T-helper 1 cell (primary cell): ENCODE data around the gene BTG4.
A peak's percentile ranks its signal among the peaks of the same experiment; 100 is the strongest.

Experiments
- DNase-seq, 5 donors: peaks; one replicate each; pipeline ENCODE4 v3.0.0-alpha.2; 2012 to 2020

The BTG4 gene

DNA sequence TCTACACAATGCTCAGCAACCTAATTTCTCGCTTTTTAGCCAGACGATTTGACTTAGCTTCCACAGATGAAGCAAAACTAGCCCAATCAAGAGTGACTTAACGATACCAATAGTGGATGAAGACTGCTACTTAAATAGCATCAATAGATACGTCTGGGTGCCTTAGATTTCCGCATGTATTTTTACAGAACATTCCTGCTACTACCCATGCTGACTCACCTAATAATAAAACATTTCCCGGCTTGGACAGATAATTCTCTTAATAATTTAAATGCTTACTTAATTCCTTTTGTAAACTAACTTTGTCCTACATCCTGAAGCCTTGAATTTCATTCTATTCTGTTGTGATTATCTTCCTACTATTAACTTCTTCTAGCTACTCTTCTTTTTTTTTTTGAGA lies 23.1 kb upstream of the BTG4 start:
- DNase-seq, result no peak

DNA sequence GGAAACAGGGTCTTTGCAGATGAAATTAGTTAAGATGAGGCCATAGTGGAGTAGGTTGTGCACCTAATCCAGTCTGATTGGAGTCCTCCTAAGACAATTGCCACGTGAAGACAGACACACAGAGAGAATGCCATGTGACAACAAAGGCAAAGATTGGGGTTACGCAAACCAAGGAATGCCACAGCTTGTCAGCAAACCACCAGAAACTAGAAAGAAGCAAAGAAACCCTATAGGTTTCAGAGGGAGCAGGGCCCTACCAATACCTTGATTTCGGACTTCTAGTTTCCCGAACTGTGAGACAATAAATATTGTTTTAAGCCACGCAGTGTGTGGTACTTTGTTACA lies 20.2 kb upstream of the BTG4 start:
- DNase-seq, result no peak

DNA sequence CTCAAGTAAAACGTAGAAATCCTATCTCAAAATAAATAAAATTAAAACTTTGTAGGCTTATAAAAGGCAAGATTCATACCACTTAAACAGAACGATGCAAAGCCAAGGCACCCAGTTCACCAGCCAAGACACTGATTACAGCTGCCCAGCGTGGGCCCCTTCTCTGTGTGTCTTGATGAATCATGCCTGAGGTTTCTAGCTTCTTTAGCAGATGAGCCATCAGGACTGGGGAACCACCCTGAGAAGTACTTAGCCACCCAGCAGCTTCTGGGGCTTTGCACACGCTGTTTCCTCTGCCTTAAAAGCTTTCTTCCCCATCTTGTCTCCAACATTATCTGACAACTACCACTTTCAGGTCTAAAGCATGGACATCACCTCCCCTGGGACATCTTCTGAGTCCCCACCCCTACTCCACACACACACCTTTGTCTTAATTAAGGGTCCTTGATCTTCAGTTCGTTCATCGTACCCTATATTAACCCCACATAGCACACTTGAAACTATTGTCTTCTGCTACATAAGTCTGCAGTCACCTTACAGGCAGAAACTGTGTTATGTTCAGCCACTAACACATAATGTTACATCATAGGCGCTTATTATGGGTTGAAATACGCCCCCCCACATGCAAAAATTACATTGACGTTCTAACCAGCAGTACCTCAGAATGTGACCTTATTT lies 19.6 kb upstream of the BTG4 start:
- DNase-seq, result peak in 1 of 5 donors; percentile 62

DNA sequence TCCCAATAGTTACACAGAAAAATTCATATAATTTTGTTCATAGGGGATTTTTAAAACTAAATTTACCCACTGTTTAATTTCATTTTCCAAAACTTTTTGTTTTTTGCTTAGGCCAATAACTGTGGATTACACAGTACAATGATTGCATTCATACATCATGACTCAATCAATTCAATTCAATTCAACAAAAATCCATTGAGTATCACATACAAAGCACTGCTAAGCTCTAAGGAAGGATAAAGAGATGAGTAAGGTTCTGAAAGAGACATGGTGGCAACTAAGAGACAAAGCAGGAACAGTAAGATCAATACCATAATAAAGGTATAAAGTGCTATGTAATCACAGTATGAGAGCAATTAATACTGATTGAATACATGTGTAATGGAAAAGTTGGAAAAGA lies 18.9 kb upstream of the BTG4 start:
- no peak for DNase-seq

DNA sequence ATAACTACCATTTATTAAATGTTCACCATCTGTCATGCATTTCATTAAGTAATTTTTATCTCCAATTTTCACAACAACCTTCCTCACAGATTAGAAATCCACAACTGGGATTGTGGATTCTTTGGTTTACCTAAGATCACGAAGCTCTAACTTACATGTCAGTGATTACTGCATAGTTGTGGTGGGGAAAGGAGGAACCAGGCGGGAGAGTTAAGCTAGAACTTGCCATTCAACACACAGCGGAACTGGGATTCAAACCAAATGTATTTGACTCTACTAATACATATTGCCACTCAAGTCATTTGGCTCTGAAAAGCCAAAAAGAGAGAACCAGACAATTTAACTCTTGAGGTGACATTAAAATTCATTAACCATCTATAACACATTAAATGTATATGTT lies 17.9 kb upstream of the BTG4 start:
- DNase-seq, result no peak

DNA sequence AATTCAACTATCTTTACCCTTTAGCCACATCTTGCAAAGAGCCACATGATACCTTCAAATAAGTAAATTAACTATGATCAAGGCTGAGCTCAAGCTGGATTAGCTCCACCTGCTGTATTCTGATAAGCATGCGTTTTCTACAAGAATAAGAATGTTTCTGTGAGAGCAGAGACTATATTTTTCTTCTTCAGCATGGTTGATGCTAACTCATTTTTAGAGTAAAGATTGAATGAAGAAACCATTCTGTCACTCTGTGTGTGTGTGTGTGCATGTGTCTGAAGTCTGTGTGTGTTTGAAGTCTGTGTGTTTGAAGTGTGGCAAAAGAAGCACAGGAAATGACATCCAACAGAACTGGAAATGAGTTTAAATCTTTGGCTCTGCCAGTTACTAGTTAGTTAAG lies 16.4 kb upstream of the BTG4 start:
- peak in 1 of 5 donors; percentile 43 for DNase-seq

DNA sequence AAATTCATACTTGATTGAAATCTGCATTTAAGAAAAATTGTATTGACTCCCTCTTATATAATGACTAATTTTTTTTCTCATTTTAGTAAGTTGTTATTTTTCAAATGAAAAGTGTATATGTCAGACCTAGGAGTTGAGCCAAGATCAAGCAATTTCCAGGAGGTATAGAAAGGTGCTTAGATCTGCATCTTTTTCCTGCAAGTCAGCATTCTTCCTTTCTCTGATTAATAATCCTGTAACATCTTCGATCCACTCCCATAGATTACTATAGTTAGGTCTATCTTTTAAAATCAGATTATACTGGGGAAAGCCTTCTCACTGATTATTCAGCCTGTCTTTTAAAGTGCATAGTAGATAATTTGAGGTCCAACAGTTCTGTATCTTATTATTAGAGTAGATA lies 15.1 kb upstream of the BTG4 start:
- DNase-seq, result no peak

DNA sequence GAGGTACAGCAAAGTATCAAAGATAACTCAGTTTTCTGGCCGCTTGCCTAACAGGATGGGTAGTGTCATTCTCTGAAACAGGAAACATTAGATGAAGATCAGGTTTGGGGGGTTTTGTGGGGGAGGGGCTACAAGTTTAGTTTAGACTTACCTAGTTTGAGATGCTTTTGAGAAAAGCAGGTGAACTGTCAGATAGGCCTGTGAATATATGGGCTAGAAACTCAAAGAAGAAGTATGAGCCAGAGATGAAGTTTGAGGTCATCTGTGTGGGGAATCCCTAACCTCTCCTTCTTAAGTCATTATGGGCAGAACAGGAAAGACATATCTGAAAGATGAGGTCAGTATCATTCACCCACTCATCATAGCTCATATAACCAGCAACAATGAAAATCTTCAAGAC lies 14.3 kb upstream of the BTG4 start:
- DNase-seq, result no peak

DNA sequence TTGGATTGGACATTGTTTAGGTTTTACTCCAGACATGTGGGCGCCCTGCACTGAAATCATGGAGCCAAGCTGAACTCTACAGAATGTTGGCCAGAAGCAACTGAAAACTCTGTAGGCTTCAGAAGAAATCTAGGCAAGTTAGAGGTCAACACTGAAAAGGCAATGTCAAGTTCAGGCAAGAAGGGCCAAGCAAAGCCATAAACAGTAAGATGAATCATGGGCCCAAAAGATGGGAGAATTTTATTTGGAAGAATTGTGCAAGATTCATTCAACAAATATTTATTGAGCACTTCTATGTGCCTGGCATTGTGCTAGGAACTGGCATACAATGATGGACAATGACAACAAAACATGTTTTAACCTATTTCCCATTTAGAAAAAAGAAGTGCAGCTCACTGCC lies 13.3 kb upstream of the BTG4 start:
- no peak for DNase-seq

DNA sequence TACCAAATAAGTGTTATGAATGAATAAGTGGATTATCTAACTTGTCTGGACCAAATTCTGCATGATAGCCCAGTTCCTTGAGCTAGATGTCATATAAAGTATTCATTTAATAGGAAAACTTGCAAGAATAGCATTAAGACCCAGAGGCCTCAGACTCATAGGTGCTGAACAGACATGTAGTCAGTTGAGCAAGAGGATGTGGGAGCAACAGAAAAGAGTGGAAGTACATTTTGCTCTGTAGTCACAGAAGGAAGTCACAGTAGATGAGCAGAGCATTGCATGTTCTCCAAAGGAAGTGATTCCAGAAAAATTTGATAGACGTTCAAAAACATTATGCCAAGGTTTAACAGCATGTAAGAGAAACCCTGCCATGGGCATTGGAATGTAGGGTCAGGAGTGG lies 11.9 kb upstream of the BTG4 start:
- DNase-seq, result no peak

DNA sequence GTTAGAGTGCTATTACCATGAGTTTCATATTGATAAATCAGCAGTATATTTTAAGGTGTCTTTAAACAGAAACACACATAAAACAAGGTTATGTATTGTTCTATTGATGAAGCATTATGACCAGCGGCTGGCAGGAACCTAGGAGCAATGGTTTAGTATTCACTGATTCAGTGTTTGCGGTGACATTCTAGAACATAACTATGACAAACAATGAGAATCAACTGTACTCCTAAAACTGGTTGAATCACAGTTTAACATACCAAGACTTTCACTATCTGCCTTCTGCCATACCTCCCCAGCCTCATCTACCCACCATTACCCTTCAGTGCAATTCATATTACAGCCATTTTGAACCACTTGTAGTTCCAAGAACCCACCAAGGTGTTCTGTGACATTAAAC lies 11.2 kb upstream of the BTG4 start:
- no peak for DNase-seq

DNA sequence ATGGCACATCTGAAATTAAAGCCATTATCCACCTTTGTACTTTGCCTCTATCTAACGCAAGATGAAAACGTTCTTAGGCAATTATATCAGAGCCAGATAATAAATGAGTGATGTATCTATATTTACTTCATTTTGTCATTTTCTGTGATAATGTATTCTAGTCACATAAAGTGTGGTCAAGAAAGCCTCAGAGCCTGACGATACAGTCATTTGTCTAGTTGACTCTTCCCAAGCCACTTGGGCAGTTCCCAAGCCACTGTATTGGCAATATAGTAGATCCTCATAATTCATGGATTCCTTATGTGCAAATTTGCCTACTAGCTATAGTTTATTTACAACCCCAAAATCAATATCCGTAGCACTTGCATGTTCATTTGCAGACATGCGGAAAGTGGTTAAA lies 10.2 kb upstream of the BTG4 start:
- DNase-seq, result no peak

DNA sequence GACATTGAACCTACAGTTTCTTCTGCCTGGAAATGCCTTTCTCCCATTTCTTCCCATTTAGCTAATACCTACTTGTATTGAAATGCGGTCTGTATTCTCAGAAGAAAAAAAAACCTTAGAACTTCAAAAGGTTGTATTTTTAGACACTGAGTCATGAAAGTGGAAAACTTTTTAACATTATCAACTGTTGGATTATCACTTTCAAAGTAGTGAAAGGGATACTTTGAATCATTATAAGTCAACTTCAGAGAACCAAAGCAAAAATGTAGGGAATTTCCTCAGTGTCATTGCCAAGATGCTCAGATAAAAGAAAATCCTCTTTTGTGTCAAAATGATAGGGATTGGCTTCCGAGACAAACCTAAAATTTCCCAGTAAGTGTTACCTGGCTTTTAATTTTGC lies 8.9 kb upstream of the BTG4 start:
- no peak for DNase-seq

DNA sequence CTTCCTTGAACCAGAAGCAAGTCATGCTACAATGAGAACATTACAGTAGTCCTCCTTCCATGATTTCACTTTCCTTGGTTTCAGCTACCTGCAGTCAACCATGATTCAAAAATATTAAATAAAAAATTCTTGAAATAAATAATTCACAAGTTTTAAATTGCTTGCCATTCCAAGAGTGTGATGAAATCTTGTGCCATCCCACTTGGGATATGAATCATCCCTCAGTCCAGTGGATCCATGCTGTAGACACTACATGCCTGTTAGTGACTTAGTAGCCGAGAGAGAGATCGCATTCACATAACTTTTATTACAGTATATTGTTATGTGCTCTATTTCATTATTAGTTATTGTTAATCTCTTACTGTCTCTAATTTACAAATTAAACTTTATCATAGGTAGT lies 8.4 kb upstream of the BTG4 start:
- DNase-seq, result no peak

DNA sequence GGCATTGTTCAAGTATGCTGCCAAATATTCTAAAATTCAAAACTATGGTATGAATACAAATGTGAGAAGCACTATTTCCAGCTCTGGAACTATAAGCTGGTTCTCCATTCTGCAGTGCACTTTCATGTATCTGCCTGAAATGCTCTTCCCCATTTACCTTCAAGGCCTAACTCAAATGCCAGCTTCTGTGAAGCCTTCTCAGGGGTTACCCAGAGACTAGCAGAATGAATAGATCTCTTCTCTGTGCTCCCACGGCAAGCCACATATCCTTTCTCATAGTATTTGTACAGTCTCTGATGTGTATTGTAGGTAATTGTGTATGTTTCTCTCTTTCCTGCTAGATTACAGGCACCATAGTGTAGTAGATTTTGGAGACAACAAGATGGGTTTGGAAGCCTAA lies 6.5 kb upstream of the BTG4 start:
- no peak for DNase-seq

DNA sequence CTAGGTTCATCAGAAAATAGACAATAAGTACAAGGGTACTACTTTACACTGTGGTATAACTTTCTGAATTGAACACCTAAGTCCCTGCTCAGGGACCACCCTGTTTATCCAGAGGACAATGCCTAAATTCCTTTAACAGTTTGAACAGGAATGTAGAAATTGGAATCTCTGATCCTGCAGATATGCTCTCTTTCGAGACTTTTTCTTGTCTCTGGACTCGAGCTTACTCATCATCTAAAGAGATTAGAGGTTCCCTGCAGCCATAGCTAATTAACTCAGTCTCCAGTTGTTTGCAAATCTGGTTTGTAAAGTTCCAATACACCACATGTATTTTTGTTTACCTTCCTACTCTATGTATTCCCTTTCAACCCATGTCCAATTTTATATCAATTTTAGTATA lies 3.4 kb upstream of the BTG4 start:
- no peak for DNase-seq

DNA sequence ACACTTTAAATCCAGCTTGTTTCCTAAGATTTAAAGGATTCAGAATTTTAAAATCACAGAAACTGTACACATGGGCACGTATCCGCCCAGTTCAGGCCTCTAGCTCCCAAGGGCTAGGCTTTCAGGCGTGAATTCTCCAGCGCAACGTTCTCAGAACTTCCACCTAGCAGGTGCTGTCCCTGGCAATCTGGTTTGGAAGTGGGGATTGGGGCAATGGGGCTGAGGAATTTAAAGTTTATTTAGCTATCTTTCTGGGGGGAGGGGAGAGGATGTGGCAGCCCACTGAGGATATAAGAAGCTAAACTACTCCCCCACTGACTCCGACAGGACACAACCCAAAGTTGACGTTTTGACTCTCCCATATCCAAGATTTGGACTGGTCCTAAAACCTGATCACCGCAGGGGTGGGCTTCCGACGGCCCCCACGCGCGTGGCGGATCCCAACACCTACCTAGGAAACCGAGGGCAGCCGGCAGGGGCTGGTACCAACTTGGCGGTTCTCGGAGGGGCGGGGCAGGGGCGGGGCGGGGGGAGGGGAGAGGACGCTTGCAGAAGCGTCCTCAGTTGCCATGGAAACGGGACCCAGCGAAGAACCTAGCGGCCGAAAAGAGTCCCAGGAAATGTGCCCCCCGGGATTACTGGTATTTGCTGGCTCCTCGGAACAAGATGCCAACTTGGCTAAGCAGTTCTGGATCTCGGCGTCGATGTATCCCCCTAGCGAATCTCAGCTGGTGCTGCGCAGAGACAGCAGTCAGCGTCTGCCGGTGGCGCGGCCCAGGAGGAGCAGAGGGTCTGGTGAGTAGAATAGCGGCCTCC lies 2.2 kb upstream of the BTG4 start, which contains the start of gene HOATZ:
Gene HOATZ, plus strand, starts transcription at position 563 of the 816 bp plus-strand sequence. Its CDS starts 7 bp downstream, at position 570.
- DNase-seq, result no peak

DNA sequence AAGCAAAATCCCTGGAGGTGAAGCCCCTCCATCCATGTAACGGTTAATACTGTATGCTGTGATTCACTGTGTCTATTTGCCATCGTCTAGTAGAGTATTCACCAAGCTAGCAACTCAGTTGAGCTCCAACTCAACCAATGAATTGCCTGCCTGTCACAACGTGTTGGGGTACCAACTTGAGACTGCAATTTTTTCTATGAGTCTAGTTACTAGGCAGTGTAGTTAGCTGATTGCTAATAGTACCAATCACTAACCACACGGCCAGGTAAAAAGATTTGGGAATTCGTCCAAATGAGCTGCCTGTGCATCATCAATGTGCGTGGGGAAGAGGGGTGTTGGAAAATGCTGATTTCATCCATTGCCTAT lies 1.0 kb upstream of the BTG4 start:
- DNase-seq, result no peak

DNA sequence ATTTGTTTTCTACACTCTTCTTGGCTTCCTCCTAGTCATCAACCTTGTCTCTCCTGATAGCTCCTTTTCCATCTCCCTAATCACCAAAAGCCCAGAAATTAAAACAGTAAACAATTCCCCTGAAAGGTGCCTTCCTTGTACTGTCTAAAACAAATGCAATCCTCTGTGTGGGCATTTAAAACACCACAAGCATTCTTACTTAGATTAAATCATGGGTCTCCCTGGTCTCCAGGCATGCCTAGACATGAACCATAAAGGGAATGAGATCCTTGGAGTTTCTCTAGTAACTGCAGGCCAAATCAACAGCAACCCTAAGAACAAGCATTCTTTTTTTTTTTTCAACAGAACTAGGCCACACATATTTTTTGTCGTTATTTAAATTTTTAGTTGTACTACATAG lies 1.9 kb downstream of the BTG4 start:
- DNase-seq, result no peak

DNA sequence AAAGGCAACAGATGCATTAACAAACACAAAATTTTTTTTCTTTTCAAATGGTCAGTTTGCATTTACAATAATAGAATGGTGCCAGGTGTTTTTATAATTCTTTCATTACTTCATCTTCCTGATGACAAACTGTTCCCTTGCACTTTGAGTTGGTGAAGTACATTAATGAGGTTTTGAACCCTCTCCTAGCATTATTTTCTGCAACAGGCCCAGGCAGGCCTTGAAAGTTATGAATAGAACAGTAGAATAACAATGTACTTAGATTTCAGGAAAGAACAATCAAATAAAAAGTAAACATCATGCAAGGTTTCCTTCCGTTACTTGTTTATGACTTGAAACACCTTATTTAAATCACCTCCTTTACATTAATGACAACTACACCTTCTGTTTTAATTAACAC lies 9.6 kb downstream of the BTG4 start:
- no peak for DNase-seq

DNA sequence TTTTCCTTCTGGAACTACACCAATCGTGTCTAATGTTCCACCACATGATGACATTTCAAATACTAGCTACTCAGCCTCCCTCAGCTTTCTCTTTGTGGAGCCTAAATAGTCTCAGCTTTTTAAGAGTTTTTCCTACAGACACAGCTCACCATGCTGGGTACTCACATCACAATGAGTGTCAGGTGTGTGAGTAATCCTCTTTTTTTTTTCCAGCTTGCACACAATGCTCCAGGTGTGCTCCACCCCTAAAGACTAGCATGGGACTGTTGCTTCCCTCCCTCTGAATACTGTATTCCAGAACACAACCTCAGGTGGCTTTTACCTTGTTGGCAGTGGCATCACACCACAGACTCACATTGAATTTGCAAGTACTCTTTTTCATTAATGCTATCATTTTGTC lies 11.7 kb downstream of the BTG4 start:
- DNase-seq, result no peak

DNA sequence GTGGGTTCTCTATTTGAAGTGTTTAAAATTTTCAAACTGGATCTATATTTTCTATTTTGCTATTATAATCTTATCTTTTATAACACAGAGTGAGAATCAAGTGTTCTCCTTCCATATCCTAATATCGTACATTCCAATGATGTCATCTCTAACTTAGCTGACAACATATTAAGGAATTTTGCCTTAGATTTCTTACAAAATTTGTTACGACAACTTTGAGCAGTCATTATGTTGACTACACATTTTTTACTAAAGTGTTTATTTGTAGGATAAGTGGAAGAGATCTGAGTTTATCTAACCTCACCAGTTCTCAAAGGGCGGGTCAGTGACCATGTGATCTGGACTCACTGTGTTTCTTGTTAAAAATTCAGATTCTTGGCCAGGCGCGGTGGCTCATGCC lies 12.7 kb downstream of the BTG4 start:
- no peak for DNase-seq

DNA sequence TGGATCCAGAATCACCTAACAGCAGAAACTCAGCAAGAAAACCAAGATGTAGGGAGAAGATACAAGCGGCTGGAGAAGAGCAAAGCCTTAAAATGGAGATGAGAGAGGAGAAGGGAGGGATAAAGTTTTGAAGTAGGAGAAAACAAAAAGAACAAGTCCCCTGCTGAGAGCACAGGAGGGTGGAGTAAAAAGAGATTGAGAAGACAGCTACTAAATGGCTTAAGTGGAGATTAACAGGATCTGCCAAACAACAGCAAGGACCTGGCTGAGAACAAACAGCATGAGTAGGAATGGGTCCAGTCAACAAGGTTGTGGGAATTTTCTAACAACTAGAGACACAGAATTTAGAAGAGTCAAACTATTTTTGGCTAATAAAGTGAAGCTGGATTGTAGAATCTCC lies 18.1 kb downstream of the BTG4 start:
- no peak for DNase-seq

DNA sequence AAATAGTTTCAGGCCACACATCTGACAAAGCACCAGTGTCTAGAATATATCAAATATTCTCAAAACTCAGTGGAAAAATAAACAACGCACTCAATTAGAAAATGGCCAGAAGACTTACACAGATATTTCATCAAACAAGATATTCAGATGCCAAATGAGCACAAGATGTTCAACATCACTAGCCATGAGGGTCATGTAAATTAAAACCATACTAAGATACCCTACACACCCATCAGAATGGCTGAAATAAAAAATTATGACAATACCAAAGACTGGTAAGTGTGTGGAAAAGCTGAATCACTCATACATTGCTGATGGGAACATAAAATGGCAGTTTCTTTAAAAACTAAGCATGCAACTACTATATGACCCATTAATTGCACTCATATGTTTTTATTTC lies 21.7 kb downstream of the BTG4 start:
- DNase-seq, result no peak

DNA sequence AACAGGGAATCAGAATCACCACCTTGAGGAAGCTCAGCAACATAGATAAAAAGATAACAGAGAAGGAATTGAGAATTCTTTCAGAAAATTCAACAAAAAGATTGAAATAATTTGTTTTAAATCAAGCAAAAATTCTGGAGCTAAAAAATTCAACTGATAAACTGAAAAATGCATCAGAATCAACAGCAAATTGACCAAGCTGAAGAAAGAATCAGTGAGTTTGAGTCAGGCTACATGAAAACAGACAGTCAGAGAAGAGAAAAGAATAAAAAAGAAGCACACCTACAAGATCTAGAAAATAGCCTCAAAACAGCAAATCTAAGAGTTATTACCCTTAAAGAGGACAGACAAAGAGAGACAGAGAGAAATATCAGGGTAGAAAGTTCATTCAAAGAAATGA lies 28.8 kb downstream of the BTG4 start:
- no peak for DNase-seq
